Right renal cortex interstitium (tissue), 3 donors: Measurements from ENCODE around the gene CA10. TPM values are rescaled to one million over a fixed set of nuclear protein-coding genes. Genes with fewer than 3 reads are reported as not detected.

Experiments used
- DNase-seq, 3 donors: peaks; one replicate each; pipeline ENCODE4 v3.0.0-alpha.2; 2013; ENCODE audit warnings: low read depth in 3 of 3, low spot score in 2 of 3
- polyA plus RNA-seq, 3 donors: library from polyadenylated mRNA; unstranded; fragments of 120-200 nt; gene quantifications; one replicate each; pipeline ENCODE4 v1.2.1, GENCODE V29; 2013; ENCODE audit not compliant: insufficient read length in 3 of 3

CA10 gene
- polyA plus RNA-seq, 3 donors, result 15.2 to 23.4 (median 17.3) TPM

DNA sequence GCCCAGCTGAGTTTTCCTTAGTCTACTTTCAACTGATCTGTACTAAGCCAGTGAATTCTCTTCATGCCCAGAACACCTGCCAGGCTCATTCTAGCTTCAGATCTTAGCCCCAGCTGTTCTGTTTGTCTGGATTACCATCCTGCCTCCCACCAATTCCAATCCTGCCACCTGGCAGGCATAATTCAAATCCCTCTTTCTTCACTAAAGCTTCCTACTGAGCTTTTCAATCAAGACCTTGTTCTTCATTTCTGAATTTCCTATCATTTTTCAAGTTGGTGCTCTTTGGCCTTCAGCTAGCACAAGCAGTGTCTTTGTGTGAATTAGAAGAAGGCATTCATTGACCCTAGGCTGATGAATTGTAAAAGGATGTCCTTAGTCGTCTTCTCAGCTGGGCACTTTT, 540.5 kb downstream of the CA10 start:
- no peak for DNase-seq

DNA sequence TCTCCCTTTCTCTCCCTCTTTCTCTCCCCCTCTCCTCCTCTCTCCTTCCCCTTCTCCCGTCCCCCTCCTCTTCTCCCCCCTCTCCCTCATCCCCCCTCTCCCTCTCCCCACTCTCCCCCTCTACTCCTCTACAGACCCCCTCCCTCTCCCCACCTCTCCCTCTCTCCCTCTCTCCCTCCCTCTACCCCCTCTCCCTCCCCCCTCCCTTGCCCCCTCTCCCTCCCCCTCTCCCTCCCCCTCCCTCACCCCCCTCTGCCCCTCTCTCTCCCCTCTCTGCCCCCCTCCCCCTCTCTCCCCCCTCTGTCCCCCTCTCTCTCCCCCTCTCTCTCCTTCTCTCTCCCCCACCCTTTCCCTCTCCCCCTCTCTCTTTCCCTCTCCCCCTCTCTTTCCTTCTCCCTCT, 545.3 kb downstream of the CA10 start:
- DNase-seq, result no peak

DNA sequence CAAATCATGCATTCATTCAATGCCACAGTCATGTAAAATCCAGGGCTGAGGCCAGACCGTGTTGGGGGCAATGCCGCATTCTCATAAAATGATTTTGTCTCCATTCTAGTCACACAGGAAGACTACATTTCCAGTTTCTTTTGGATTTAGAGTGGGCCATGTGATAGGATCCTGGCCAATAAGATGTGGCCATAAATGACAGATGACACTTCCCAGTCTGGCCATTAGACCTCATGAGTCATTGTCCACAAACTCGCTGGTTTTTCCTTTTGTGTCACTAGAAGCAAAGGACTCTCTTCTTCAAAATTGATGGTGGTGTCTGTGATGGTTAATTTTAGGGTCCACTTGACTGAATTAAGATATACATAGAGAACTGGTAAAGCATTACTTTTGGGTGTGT, 545.8 kb downstream of the CA10 start:
- DNase-seq, result no peak

DNA sequence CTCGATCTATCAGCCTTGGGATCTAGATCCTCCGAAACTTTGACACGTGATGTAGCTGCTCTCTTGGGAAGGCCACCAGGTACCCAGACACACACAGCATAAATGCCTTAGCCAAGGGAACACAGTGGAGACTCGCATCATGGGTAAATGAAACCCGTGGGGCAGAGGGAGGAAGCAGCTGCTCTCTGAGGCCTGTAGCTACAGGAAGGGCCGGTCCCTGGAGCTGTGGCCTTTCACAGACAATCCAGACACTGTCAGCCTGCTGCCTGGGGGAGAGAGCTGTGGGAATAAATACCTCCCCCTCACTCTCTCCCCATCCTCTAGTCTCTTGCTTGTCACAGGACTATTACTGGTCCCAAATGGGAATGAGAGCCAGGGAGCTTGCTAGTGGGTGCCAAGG, 546.9 kb downstream of the CA10 start:
- DNase-seq, result no peak

DNA sequence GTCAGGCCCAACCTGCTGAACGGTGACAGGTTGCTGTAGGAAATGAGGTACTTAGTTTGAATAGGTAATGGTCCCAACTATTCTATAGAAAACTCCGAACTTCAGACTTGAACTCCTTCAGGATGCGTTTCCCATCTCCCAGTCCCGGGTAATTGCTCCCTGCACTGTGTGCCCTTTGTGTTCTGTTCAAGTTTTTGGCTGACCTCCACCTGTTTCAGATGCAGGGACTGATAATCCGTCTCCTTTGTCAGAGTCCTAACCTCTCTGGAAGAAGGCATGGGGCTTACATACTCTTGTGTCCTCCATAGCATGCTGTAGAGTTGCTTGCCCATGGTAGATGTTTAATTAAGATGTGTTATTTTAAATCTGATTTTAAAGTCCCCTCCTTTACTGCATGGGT, 547.7 kb downstream of the CA10 start:
- DNase-seq, result no peak

DNA sequence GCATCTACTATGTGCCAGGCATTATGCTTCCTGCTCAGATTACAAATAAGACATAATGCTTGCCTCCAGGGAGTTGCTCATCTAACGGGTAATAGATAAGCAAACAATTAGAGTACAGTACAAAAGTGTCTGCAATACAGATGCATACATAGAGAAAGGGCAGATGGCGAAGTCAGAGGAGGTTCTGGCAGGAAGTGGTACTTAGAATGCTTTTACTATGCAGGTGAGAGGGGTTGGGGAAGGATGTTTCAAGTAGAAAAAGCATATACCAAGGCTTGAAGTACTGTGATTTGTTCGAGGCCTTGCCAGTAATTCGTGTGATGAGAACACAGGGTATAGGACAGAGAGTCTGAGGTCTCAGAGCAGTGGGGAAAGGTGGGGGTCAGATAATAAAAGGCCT, 548.4 kb downstream of the CA10 start:
- DNase-seq, result no peak

DNA sequence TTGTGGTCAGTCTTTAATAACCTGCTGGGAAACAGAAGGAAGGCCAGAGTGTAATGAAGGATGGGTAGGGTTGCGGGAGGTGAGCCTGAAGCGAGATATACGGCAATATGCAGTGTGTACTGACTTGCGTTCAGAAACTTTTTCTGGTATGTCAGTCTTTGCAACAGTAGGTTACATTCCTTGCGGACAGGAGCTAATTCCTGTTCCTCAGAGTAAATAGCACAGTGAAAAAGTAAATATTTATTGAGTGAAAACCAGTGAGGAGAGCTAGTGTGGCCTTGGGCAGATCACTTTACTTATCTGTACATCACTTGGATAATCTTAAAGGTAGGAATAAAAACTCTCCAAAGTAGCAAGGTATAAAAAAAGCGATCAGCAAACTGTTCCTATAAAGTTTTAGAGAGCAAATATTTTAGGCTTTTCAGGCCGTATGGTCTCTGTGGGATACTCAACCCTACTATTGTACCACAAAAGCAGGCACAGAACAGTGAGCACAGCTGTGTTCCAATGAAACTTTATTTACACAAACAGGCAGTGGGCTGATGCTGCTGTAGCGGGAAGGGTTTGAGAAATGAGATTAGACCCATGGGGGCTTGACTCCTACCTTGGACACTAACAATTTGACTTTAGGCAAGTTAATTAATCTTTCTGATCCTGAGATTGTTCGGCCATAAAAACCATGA, 550.1 kb downstream of the CA10 start:
- no peak for DNase-seq

DNA sequence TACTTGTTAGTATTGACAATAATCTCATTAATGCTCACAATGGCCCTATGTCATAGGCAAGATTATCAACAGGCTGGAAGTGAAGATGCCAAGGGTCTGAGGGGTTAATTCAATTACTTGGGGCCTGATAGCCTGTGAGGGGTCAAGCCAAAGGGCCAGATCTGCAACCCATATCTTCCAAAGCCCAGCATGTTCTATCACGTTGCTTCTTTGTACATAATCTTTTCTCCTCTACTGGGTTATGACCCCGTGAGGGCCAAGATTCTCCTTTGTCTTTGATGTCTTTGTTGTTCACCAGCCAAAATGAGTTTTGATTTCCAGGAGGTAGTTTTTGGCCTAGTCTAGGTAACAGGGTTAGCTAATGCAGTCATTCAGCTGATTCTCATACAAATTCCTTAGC, 551.0 kb downstream of the CA10 start:
- DNase-seq, result no peak

DNA sequence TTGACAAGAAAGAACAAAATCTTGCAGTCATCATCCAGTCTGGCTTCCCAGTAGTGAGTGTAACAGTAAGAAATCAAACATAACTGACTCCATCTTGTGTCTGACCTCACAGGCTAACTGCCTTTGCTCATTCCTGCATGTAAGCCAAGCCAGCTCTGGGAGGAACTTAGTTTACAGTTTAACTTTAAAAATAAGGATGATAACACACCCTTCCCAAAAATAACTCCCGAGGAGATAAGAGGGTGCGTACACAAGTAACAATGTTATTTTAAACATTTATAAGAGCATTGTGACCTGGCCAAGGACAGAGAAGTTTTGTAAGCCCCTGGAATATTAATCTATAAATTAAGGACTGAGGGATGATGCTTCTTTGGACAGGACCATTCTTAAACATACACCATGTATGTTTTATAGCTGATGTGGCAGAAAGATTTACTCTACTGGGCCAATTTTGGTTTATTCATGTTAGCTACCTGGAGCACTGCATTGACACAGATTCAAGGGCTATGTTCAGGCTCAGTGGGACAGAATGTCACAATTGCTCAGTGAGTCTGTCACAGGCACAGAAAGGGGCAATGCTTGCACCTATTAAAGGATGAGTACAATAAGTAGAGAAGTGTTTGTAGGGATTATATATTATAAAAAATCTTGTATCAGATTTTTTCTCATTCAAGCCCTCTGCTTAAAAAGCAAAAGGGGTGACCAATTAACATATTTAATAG, 554.1 kb downstream of the CA10 start:
- no peak for DNase-seq

DNA sequence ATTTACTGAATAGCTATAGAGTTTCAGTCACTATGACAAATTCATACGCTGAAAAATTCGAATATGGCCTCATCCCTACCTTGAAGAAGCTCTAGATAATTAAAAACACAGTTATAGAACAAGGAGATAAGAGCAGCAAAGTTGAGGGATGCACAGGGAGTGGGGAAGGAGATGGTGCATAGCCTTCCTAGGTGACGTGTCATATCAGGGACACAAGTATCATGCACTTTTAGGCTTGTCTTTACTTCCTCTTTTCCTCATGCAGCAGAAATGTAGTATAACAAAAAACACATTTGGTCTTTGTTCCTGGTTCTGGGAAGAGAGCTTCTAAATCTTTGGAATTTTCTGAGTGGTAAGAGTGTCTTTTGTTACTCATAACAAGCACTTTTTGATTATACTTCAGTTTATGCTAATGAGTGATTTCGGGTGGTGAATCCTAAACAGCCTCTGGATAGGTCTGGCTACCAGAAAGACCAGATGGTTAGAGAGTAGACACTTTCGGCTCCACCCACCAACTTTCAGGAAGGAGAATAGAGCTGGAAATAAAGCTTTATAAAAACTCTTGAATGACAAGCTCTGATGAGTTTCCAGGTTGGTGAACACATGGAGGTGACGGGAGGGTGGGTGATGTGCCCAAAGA, 556.8 kb downstream of the CA10 start:
- DNase-seq, result no peak

DNA sequence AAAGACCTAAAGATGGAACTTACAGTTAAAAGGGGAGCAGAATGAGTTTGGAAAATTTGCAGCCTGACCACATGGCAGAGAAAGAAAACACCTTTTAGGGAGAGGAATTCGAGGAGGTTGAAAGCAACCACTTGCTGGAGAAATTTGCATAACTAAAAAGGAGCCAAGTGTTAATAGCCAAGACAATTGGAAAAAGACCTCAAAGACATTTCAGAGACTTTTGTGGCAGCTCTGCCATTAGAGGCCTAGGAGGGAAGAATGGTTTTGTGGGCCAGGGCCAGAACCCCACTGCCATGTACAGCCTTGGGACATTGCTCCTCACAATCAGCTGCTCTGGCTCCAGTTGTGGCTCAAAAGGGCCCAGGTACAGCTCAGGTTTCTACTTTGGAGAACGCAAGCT, 559.7 kb downstream of the CA10 start:
- no peak for DNase-seq

DNA sequence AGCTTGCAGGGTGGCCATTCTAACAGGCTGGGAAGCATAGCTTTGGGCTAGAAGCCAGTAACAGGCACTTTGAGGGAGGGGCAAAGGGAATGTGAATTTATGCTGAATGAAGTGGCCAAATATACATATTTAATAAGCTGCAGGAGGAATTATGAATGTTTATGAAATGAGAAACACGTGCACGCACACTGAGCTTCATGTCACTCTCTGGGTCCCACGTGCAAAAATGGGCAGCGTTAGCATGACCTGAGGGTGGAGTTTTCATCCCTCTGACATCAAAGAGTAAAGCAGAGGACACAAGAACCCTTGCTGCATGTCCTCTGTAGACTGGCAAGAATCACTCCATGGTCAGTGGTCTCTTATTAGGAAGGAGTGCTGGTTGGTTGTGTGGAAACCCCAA, 561.2 kb downstream of the CA10 start:
- DNase-seq, result no peak

DNA sequence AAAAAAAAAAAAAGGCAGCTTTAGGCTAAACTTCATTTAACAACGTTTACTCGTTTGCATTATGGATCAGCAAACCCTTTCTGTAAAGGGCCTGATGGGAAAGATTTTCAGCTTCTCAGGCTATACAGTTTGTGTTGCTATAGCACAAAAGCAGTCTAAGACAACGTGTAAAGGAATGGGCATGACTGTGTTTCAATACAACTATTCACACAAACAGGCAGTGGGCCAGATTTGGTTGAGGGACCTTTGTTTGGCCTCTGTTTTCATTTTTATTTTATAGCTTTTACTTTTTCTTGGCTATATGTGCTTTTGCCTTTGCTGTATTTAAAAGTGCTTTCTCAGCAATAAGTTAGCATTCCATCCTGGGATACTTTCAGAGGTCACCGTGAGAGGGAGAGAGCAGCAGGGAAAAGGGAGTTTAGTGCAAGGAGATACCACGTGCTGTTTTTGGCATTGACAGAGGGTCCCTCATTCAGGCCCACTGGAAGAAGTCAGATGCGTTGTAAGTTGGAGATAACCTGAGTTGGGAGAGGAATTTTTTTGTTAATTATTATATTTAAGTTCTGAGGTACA, 562.6 kb downstream of the CA10 start:
- DNase-seq, result no peak

DNA sequence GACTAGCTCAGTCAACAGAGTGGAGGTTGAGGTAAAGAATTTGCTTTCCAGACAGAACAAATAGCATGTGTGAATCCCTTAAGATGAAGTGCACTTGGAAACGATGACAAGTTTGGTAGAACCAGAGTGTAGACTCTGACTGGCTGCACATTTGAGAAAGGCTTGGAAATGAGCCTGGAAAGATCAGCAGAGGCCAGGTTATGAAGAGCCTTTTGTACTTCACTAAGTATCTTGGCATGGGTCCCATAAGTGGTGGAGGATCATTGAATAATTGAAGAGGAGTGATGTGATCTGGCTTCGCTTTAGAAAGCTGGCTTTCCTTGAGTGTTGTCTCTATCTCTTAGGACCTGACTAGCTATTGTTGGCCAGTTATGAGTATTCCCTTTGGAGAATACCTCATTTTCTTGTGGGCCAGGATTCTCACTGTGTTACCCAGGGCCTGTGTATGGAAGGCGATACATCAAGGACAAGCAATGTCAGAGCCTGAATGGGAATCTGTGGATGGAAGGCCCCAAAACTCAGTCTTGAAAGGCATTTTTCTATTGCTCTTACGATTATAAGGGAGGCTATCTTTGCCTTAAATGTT, 568.4 kb downstream of the CA10 start:
- no peak for DNase-seq

DNA sequence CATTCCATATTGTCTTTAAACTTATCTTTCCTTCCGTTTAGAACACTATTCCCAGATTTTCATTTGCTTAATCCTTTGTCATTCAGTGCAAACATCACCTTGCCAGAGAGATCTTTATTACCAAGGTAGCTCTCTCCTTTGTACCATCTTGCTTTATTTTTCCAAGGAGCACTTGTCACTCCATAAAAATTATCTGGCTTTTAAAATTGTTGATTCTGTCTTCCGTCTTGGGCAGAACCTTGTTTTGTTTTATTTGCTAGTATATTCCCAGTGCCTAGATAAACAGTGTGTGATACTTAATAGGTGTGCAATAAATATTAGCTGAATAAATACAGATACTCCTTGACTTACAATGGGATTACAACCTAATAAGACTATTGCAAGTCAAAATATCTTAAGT, 570.5 kb downstream of the CA10 start:
- no peak for DNase-seq

DNA sequence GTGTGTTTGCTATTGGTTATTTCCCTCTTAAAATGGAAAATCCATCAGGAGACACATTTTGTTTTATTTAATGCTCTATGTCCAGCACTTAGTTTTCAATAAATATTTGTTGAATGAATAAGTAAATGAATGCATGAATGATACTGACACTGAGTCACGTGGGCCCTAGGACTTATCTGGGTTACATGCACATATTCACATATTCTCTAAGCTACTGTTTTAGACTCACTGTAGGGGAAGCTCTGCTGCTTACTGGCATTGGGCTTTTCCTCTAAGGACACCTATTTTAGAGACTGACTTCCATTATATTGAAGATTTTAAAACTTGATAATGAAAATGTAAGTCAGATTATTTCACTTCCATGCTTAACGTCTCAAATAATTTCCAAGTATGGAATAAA, 571.0 kb downstream of the CA10 start:
- DNase-seq, result no peak

DNA sequence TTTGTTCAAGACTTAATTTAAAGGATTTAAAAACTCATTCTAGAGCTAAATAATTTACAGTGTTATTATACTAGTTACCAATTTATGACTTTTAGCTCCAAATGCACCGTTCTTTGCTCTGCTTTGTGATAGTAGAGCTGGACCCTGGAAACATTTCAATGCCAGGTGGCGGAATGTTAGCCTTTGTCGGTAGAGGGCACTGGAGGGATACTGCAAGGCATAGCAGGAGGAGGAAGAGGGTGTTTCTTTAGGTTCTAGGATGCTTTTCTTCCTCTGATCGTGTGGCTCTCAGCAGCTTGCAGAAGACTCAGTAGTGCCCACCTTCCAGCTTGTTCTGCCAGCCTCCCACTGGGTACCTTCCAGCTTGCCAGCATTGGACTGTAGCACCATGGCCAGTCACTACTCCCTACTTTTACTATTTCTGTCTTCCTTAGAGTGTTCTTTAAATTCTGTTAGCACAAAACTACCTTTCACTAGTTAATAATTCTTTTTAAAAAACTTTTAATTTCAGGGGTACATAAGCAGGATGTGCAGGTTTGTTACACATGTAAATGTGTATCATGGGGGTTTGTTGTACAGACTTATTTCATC, 572.9 kb downstream of the CA10 start:
- no peak for DNase-seq

DNA sequence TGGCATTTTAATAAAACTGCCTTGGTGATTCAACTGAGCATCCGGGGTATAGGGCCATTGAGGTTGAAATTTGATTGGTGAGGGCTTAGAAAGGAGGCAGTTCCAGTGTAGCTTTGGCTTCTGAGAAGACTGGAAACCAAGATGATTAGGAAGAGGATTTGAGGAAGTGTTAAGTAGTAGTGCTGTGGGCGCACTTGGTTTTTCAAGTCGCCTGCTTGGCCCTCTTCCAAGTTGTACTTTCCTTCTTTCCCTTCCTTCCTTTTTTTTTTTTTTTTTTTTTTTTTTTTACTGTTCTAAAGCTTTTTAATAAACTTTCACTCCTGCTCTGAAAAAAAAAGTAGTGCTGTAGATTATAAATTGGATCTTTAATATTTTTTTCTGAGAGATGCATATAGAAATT, 577.6 kb downstream of the CA10 start:
- DNase-seq, result no peak
